Prostate gland (tissue), 2 donors: Measurements from ENCODE around the gene OR10G2. TPM values are rescaled to one million over a fixed set of nuclear protein-coding genes. Genes with fewer than 3 reads are reported as not detected.
"Not testable (repeated sequence)": the region's sequence is repeated elsewhere in the genome, so short reads cannot be mapped to it uniquely, and the experiment has no call there.

ENCODE experiments used
- DNase-seq: peaks from one replicate; pipeline ENCODE4 v3.0.0-alpha.2; 2019; ENCODE audit warnings: low spot score
- H3K27ac ChIP-seq, 2 donors: fragments of 200-600 bp; sonication (generic); 2 replicates each; pipeline ENCODE4 v1.5.1; 2017 to 2019
- H3K27me3 ChIP-seq: fragments of 200-600 bp; sonication (generic); replicated peaks from 2 replicates; pipeline ENCODE4 v1.5.1; 2019; ENCODE audit not compliant: insufficient read depth
- H3K36me3 ChIP-seq, 2 donors: fragments of 200-600 bp; sonication (generic); 1 replicate in 1 of 2; 2 replicates in 1 of 2; pipeline versions ENCODE4 v1.5.1 to v1.8.1; 2017 to 2019
- H3K4me1 ChIP-seq: fragments of 200-600 bp; sonication (generic); replicated peaks from 2 replicates; pipeline ENCODE4 v1.5.1; 2019
- H3K4me3 ChIP-seq, 2 donors: fragments of 200-600 bp; sonication (generic); 2 replicates each; pipeline ENCODE4 v1.5.1; 2017 to 2019
- H3K9me3 ChIP-seq: fragments of 200-600 bp; sonication (generic); 2 replicates; pipeline ENCODE4 v1.5.1; 2017
- CTCF ChIP-seq, 4 experiments: fragments of 200-600 bp in 2 of 4; fragments of 450-650 bp in 2 of 4; sonication (generic) in 2 of 4; IDR thresholded peaks; 1 replicate in 3 of 4; 2 replicates in 1 of 4; pipeline ENCODE4 v1.5.1; 2016 to 2019; ENCODE audit warnings: antibody characterized with exemption in 4 of 4, mild to moderate bottlenecking in 2 of 4, moderate library complexity in 2 of 4
- POLR2A ChIP-seq: fragments of 450-650 bp; IDR thresholded peaks from one replicate; pipeline ENCODE4 v1.6.1; 2016; ENCODE audit warnings: antibody characterized with exemption, mild to moderate bottlenecking
- POLR2AphosphoS5 ChIP-seq: sonication (generic); formaldehyde crosslinking; IDR thresholded peaks from one replicate; pipeline ENCODE4 v1.6.1; 2017; ENCODE audit warnings: antibody characterized with exemption
- whole genome bisulfite sequencing: methylation state at CpG from one replicate; pipeline ENCODE4 v1.1.5; 2018; 5-methylcytosine and 5-hydroxymethylcytosine counted together
- intact Hi-C: fragments of 100-400 bp; cut with DNase I; formaldehyde crosslinking; loops from one replicate; pipeline ENCODE4 v1.14.2; 2022
- total RNA-seq, 2 donors: library from RNA; depleted of rRNA; stranded (reverse); fragments of >200 nt; gene quantifications; one replicate each; pipeline ENCODE4 v1.1.0, GENCODE V29; 2016

OR10G2 gene
- total RNA-seq, 2 donors from 2014 or later, result not detected

GRCh38 chr14:21612324-21612723, 22.4 kb downstream of the OR10G2 start:
- no peaks in the 10 kb centered on the region for H3K9me3 ChIP-seq
- DNase-seq, result no peak
- no peak overlapping the region for H3K4me3 ChIP-seq
- no peaks in the 10 kb centered on the region for H3K36me3 ChIP-seq
- H3K27me3 ChIP-seq, result no peaks in the 10 kb centered on the region
- TF ChIP-seq POLR2AphosphoS5 (no peak), POLR2A (no peak), CTCF (IDR thresholded peaks at IDR 0.05) (no peak)
- no peak overlapping the region for H3K27ac ChIP-seq
- H3K4me1 ChIP-seq, result no peaks in the 10 kb centered on the region
- WGBS, result 76% methylated on average over 6 of the region's 6 CpGs
- intact Hi-C loops, result no loop called here

- H3K27ac ChIP-seq, DNase-seq, H3K27me3 ChIP-seq, H3K4me3 ChIP-seq, H3K9me3 ChIP-seq, H3K4me1 ChIP-seq, H3K36me3 ChIP-seq, intact Hi-C loops: not testable (repeated sequence)
- 87% methylated on average over 7 of the region's 8 CpGs for WGBS
Observed at GRCh38 chr14:21602181-21602580, 32.6 kb downstream of the OR10G2 start.

- Histone ChIP-seq H3K9me3 (no peaks in the 10 kb centered on the region), H3K4me1 (no peaks in the 10 kb centered on the region), H3K4me3 (no peak overlapping the region), H3K27ac (no peak overlapping the region), H3K36me3 (no peaks in the 10 kb centered on the region), H3K27me3 (no peaks in the 10 kb centered on the region)
- TF ChIP-seq CTCF (IDR thresholded peaks at IDR 0.05), result no peak
- no peak for TF ChIP-seq POLR2AphosphoS5
- no peak for TF ChIP-seq POLR2A
- intact Hi-C loops, result no loop called here
- WGBS, result 81% methylated on average over 4 of the region's 4 CpGs
- no peak for DNase-seq
Observed at GRCh38 chr14:21589317-21589716, 45.4 kb downstream of the OR10G2 start.

Other genes with a start within 250 kb of the OR10G2 start
- gene CHD8, start 178.8 kb downstream of the OR10G2 start, total RNA-seq, result 10 to 100 TPM; 63.6 to 67.0 TPM
- 10 to 100 TPM; 25.1 to 35.9 TPM for gene RAB2B, start 158.0 kb downstream of the OR10G2 start, total RNA-seq
- 10 to 100 TPM; 53.2 to 58.2 TPM for gene TOX4, start 157.7 kb downstream of the OR10G2 start, total RNA-seq
- gene METTL3, start 123.6 kb downstream of the OR10G2 start, total RNA-seq, result 10 to 100 TPM; 48.3 to 71.5 TPM
- 10 to 100 TPM in 1 of 2 donors, 1 to 10 TPM in 1; 8.1 to 10.2 TPM for gene SALL2, start 108.6 kb downstream of the OR10G2 start, total RNA-seq
- not detected for gene OR10G3, start 54.9 kb downstream of the OR10G2 start, total RNA-seq
- not detected for gene OR4E2, start 18.9 kb upstream of the OR10G2 start, total RNA-seq
- gene OR4E1, start 38.9 kb upstream of the OR10G2 start, total RNA-seq, result not detected